ENCODE results near the gene SASH3. TPM values are rescaled to one million over a fixed set of nuclear protein-coding genes. Genes with fewer than 3 reads are reported as not detected.

The SASH3 gene
- total RNA-seq, 6 experiments from 2014 or later, result 1.7 to 5.7 (median 3.3) TPM

GRCh38 chrX:129790146-129790545 lies 10.4 kb downstream of the SASH3 start:
- TF ChIP-seq, protein P1, sequence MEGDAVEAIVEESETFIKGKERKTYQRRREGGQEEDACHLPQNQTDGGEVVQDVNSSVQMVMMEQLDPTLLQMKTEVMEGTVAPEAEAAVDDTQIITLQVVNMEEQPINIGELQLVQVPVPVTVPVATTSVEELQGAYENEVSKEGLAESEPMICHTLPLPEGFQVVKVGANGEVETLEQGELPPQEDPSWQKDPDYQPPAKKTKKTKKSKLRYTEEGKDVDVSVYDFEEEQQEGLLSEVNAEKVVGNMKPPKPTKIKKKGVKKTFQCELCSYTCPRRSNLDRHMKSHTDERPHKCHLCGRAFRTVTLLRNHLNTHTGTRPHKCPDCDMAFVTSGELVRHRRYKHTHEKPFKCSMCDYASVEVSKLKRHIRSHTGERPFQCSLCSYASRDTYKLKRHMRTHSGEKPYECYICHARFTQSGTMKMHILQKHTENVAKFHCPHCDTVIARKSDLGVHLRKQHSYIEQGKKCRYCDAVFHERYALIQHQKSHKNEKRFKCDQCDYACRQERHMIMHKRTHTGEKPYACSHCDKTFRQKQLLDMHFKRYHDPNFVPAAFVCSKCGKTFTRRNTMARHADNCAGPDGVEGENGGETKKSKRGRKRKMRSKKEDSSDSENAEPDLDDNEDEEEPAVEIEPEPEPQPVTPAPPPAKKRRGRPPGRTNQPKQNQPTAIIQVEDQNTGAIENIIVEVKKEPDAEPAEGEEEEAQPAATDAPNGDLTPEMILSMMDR (IDR thresholded peaks at IDR 0.05), result no peak
- no peak for TF ChIP-seq POLR2A (IDR thresholded peaks at IDR 0.05)
- ATAC-seq (no peak), DNase-seq (no peak)
- Histone ChIP-seq H3K4me1 (no peaks in the 10 kb centered on the region), H3K36me3 (no peaks in the 10 kb centered on the region), H3K27me3 (no peaks in the 10 kb centered on the region), H3K9me3 (no peaks in the 10 kb centered on the region), H3K4me3 (no peak overlapping the region), H3K27ac (no peak overlapping the region)
- WGBS (ENCODE audit: insufficient coverage, low coverage, low lambda C conversion rate, missing lambda C conversion rate), result 67% methylated on average over 3 of the region's 3 CpGs
- intact Hi-C loops (cut with DNase I), result no loop called here

DNA sequence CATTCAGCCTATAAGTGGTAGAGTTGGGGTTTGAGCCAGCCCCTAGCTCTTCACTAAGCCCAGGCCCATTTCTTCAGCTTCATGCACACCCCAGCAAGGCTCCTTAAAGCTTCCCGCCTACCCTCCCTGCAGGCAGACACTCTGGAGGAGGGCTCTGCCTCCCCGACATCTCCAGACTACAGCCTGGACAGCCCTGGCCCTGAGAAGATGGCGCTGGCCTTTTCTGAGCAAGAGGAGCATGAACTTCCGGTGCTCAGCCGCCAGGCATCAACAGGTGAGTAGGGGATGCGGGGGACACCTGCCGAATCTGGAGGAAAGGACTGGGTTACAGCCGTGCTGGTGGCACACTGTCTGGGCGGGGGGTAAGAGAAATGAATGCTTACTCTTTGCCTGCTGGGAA lies 11.1 kb downstream of the SASH3 start:
- H3K27ac ChIP-seq, result no peak overlapping the region
- no peak for TF ChIP-seq POLR2A (IDR thresholded peaks at IDR 0.05)
- TF ChIP-seq, protein P1 (IDR thresholded peaks at IDR 0.05), result no peak
- no peaks in the 10 kb centered on the region for H3K27me3 ChIP-seq
- no peak for ATAC-seq
- WGBS (ENCODE audit: insufficient coverage, low coverage, low lambda C conversion rate, missing lambda C conversion rate), result 79% methylated on average over 7 of the region's 9 CpGs
- DNase-seq, result no peak
- no peaks in the 10 kb centered on the region for H3K36me3 ChIP-seq
- H3K4me1 ChIP-seq, result no peaks in the 10 kb centered on the region
- H3K4me3 ChIP-seq, result no peak overlapping the region
- no peaks in the 10 kb centered on the region for H3K9me3 ChIP-seq
- intact Hi-C loops (cut with DNase I), result no loop called here

GRCh38 chrX:129791336-129791735 lies 11.6 kb downstream of the SASH3 start:
- Histone ChIP-seq H3K4me1 (no peaks in the 10 kb centered on the region), H3K4me3 (no peak overlapping the region), H3K27ac (no peak overlapping the region), H3K36me3 (no peaks in the 10 kb centered on the region), H3K27me3 (no peaks in the 10 kb centered on the region), H3K9me3 (no peaks in the 10 kb centered on the region)
- ATAC-seq, result no peak
- WGBS (ENCODE audit: insufficient coverage, low coverage, low lambda C conversion rate, missing lambda C conversion rate), result 83% methylated on average over 1 of the region's 8 CpGs
- intact Hi-C loops (cut with DNase I), result no loop called here
- no peak for DNase-seq
- TF ChIP-seq, protein P1 (IDR thresholded peaks at IDR 0.05), result no peak
- no peak for TF ChIP-seq POLR2A (IDR thresholded peaks at IDR 0.05)

GRCh38 chrX:129791961-129792570 lies 12.3 kb downstream of the SASH3 start:
- 85% methylated on average over 4 of the region's 11 CpGs for WGBS (ENCODE audit: insufficient coverage, low coverage, low lambda C conversion rate, missing lambda C conversion rate)
- ATAC-seq, result peak in 2 of 4 donors; percentile 17 to 22
- TF ChIP-seq POLR2A (IDR thresholded peaks at IDR 0.05), result no peak
- TF ChIP-seq, protein P1 (IDR thresholded peaks at IDR 0.05), result no peak
- Histone ChIP-seq H3K4me1 (no peaks in the 10 kb centered on the region), H3K27ac (no peak overlapping the region), H3K9me3 (no peaks in the 10 kb centered on the region), H3K4me3 (no peak overlapping the region), H3K27me3 (no peaks in the 10 kb centered on the region), H3K36me3 (no peaks in the 10 kb centered on the region)
- no peak for DNase-seq
- intact Hi-C loops (cut with DNase I), result no loop called here
